OCI-LY3 (cell line): ENCODE data around the gene GCNA.
"Not testable (repeated sequence)": the region's sequence is repeated elsewhere in the genome, so short reads cannot be mapped to it uniquely, and the experiment has no call there.

ENCODE experiments used
- H2AFZ ChIP-seq: fragments of 200-600, 300-600 bp; shearing (Covaris generic); 2 replicates; pipeline ENCODE4 v1.6.0; 2014; ENCODE audit warnings: antibody characterized with exemption, low read depth, low read length
- H3K27ac ChIP-seq: fragments of 200-600, 300-600 bp; sonication (generic); 2 replicates; pipeline ENCODE4 v1.5.1; 2014; ENCODE audit warnings: mild to moderate bottlenecking, low read length, moderate library complexity, mixed read lengths
- H3K27me3 ChIP-seq: fragments of 200-600, 300-600 bp; sonication (generic); 2 replicates; pipeline ENCODE4 v1.6.1; 2014; ENCODE audit warnings: low read depth, low read length, mixed read lengths
- H3K36me3 ChIP-seq: fragments of 200-600, 300-600 bp; sonication (generic); replicated peaks from 2 replicates; pipeline ENCODE3; 2014; ENCODE audit warnings: low read depth, low read length, mixed read lengths
- H3K4me1 ChIP-seq: fragments of 300-600, 200-600 bp; sonication (generic); 2 replicates; pipeline ENCODE4 v1.6.1; 2014; ENCODE audit warnings: low read length, mixed read lengths
- H3K4me2 ChIP-seq: fragments of 200-600, 300-600 bp; sonication (generic); 2 replicates; pipeline ENCODE4 v1.6.1; 2014; ENCODE audit warnings: low read length, mixed read lengths
- H3K4me3 ChIP-seq: fragments of 300-600, 200-600 bp; sonication (generic); 2 replicates; pipeline ENCODE4 v1.5.1; 2014; ENCODE audit warnings: antibody characterized with exemption, mild to moderate bottlenecking, low read length, moderate library complexity
- H3K79me2 ChIP-seq: fragments of 300-600, 200-600 bp; shearing (Covaris generic); 2 replicates; pipeline ENCODE4 v1.6.1; 2014; ENCODE audit warnings: mild to moderate bottlenecking, low read length, mixed read lengths
- H3K9ac ChIP-seq: fragments of 300-600, 200-600 bp; shearing (Covaris generic); 2 replicates; pipeline ENCODE4 v1.6.0; 2014; ENCODE audit warnings: mild to moderate bottlenecking, low read length, moderate library complexity
- H3K9me3 ChIP-seq: fragments of 200-600, 300-600 bp; shearing (Covaris generic); 2 replicates; pipeline ENCODE4 v1.6.1; 2014; ENCODE audit warnings: low read length, mixed read lengths; ENCODE audit not compliant: insufficient read depth
- H4K20me1 ChIP-seq: fragments of 200-600, 300-600 bp; sonication (generic); 2 replicates; pipeline ENCODE4 v1.6.1; 2016; ENCODE audit warnings: low read length, mixed read lengths; ENCODE audit not compliant: insufficient read depth
- EZH2phosphoT487 ChIP-seq: fragments of 200-600 bp; shearing (Covaris generic); IDR thresholded peaks from 2 replicates; pipeline ENCODE4 v1.6.1; 2018; ENCODE audit warnings: antibody characterized with exemption, mixed run types, low read depth
- TF ChIP-seq, protein P1 (sequence below): fragments of 200-600, 300-600 bp; sonication (generic); IDR thresholded peaks from 2 replicates; pipeline ENCODE4 v1.5.1; 2014; ENCODE audit warnings: antibody characterized with exemption, low read length, low read depth

The GCNA gene

GRCh38 chrX:71659342-71659741 lies 81.1 kb downstream of the GCNA start:
- no peak overlapping the region for H3K9ac ChIP-seq
- TF ChIP-seq EZH2phosphoT487, result no peak
- TF ChIP-seq, protein P1, sequence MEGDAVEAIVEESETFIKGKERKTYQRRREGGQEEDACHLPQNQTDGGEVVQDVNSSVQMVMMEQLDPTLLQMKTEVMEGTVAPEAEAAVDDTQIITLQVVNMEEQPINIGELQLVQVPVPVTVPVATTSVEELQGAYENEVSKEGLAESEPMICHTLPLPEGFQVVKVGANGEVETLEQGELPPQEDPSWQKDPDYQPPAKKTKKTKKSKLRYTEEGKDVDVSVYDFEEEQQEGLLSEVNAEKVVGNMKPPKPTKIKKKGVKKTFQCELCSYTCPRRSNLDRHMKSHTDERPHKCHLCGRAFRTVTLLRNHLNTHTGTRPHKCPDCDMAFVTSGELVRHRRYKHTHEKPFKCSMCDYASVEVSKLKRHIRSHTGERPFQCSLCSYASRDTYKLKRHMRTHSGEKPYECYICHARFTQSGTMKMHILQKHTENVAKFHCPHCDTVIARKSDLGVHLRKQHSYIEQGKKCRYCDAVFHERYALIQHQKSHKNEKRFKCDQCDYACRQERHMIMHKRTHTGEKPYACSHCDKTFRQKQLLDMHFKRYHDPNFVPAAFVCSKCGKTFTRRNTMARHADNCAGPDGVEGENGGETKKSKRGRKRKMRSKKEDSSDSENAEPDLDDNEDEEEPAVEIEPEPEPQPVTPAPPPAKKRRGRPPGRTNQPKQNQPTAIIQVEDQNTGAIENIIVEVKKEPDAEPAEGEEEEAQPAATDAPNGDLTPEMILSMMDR, result no peak
- no peak overlapping the region for H2AFZ ChIP-seq
- no peak overlapping the region for H3K4me2 ChIP-seq
- no peaks in the 10 kb centered on the region for H3K27me3 ChIP-seq
- no peaks in the 10 kb centered on the region for H3K9me3 ChIP-seq
- H3K79me2 ChIP-seq, result no peaks in the 10 kb centered on the region
- H3K27ac ChIP-seq, result no peak overlapping the region
- H3K4me1 ChIP-seq, result peaks cover 20% of the 10 kb centered on the region
- no peaks in the 10 kb centered on the region for H3K36me3 ChIP-seq
- H4K20me1 ChIP-seq, result no peaks in the 10 kb centered on the region
- H3K4me3 ChIP-seq, result no peak overlapping the region

DNA sequence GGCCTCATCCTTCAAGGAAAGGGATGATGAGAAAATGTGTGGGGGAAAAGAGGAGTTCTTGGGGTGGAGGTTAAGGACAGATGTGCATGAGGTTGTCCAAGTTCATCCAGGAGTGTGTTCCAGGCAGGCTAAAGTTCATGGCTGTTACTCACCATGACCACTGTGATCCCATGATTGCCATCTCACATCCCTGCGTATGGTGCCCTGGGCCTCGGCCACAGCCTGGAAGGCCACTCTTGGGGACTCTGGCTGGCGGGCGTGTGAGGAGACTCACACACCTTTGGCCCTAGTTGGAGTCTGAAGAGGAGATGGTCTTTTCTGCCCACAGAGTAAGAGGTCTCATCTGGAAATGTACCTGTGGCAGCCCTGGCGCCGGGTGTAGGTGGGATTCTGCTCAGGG lies 81.7 kb downstream of the GCNA start:
- Histone ChIP-seq H3K4me2 (no peak overlapping the region), H3K27me3 (no peaks in the 10 kb centered on the region), H3K27ac (no peak overlapping the region), H3K4me3 (no peak overlapping the region), H3K9me3 (no peaks in the 10 kb centered on the region), H3K79me2 (no peaks in the 10 kb centered on the region), H2AFZ (no peak overlapping the region), H4K20me1 (no peaks in the 10 kb centered on the region), H3K36me3 (no peaks in the 10 kb centered on the region), H3K4me1 (peaks cover 22% of the 10 kb centered on the region), H3K9ac (no peak overlapping the region)
- TF ChIP-seq EZH2phosphoT487, result no peak
- TF ChIP-seq, protein P1, result no peak

DNA sequence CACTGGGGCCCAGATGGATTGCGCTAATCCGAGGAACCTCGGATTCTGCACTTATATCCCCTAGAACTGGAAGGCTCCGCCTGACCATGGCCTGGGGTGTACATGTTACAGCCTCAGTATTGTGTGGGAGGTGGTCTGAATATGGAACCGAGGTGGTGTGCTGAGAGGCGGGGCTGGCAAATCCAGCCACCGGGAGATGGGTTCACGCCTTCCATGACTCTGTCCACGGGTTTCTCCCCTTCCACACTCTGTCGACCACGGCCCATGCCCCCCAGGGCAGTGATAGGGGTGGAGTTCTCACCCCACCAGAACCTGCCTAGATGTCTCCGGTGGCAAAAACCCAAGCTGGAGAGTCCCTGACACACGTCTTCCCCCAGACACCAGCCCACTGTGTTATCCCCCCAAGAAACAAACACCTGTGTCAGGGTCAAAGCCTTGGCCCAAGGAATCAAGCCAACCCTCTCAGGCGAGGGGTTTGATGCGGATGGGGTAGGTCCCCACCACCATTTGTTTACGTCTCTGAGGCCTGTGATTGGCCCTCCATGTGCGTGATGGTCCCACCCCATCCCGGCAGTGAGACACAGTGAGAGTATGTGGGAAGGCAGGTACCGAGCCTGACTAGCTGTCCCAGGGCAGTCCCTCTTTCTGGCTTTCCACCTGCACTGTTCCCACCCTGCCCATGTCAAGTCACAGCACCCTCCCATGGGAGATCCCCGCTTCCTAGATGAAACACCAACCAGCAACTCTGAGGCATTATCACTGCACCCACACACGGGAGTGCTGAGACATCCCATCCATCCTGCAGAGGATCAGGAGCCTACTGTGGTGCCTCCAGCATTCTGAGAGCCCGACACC lies 82.6 kb downstream of the GCNA start:
- Histone ChIP-seq H3K36me3 (no peaks in the 10 kb centered on the region), H3K4me3 (no peak overlapping the region), H3K79me2 (no peaks in the 10 kb centered on the region), H2AFZ (no peak overlapping the region), H3K4me1 (peaks cover 22% of the 10 kb centered on the region), H3K9me3 (no peaks in the 10 kb centered on the region), H4K20me1 (no peaks in the 10 kb centered on the region), H3K4me2 (no peak overlapping the region), H3K27me3 (no peaks in the 10 kb centered on the region), H3K9ac (no peak overlapping the region), H3K27ac (no peak overlapping the region)
- TF ChIP-seq EZH2phosphoT487, result no peak
- TF ChIP-seq, protein P1, result no peak

DNA sequence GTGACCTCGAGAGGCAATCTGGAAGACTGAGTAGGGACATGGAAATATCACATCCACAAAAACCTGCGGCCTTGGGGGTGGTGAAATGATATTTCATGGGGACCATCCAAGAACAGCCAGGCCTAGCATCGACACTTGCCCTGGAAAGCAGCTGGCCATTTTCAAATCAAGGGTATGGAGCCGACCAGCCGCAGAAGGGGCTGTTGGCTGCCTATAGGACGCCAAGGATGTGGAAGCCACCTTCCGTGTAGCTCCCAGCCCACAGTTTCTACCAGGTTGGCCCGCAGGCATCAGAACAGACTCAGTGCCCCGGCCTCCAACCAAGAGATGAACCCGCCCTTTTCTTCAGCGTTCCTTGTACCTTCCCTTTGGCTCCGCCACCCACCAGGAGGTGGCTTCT lies 83.7 kb downstream of the GCNA start:
- H3K4me3 ChIP-seq, result no peak overlapping the region
- no peak overlapping the region for H2AFZ ChIP-seq
- H3K27ac ChIP-seq, result no peak overlapping the region
- H4K20me1 ChIP-seq, result no peaks in the 10 kb centered on the region
- no peaks in the 10 kb centered on the region for H3K79me2 ChIP-seq
- no peaks in the 10 kb centered on the region for H3K27me3 ChIP-seq
- no peak for TF ChIP-seq EZH2phosphoT487
- TF ChIP-seq, protein P1, result no peak
- H3K4me2 ChIP-seq, result no peak overlapping the region
- no peak overlapping the region for H3K9ac ChIP-seq
- no peaks in the 10 kb centered on the region for H3K36me3 ChIP-seq
- H3K9me3 ChIP-seq, result no peaks in the 10 kb centered on the region
- peaks cover 22% of the 10 kb centered on the region for H3K4me1 ChIP-seq

DNA sequence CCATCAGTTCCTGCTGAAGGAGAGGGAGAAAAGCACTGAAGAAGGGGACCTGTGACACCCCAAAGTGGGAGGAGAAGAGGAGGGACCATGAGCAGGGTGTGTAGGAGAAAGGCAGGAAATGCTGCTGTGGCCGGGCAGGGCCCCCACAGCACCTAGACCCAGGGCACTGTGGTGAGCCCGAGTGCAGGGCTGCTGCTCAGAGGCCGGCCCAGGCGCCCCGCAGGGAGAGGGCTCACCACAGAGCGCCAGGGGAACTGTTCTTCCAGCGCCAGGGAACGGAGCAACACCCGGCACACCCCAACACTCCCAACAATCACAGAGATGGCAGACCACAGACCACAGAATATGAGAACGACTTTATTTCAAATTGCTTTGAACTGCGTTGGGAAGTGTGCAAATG lies 84.4 kb downstream of the GCNA start:
- peak overlapping the region; percentile 38; the same call in 1 of the 2 replicates for H3K4me2 ChIP-seq
- H3K9ac ChIP-seq, result peak overlapping the region; percentile 19; the same call in 1 of the 2 replicates
- H3K4me3 ChIP-seq, result peak overlapping the region; percentile 15; the same call in 1 of the 2 replicates
- peaks cover 22% of the 10 kb centered on the region for H3K4me1 ChIP-seq
- not testable (repeated sequence) for H3K79me2 ChIP-seq, H3K27me3 ChIP-seq, H3K36me3 ChIP-seq, H3K9me3 ChIP-seq, H4K20me1 ChIP-seq, H2AFZ ChIP-seq
- peak overlapping the region; percentile 49; the same call in 1 of the 2 replicates for H3K27ac ChIP-seq
